Breast epithelium (tissue), 4 donors: ENCODE results near the gene KIAA0319L. TPM values are rescaled to one million over a fixed set of nuclear protein-coding genes. Genes with fewer than 3 reads are reported as not detected.
A peak's percentile ranks its signal among the peaks of the same experiment; 100 is the strongest.

ENCODE experiments used
- DNase-seq, 2 donors: peaks; one replicate each; pipeline ENCODE4 v3.0.0-alpha.2; 2019; ENCODE audit warnings: low spot score in 2 of 2
- H3K27ac ChIP-seq, 2 donors: fragments of 200-600 bp; sonication (generic) in 1 of 2; one replicate each; pipeline ENCODE4 v1.5.1; 2016 to 2019; ENCODE audit warnings: mild to moderate bottlenecking in 1 of 2
- H3K27me3 ChIP-seq, 2 donors: fragments of 200-600 bp; sonication (generic) in 1 of 2; one replicate each; pipeline versions ENCODE4 v1.5.1 to v1.6.0; 2017 to 2019; ENCODE audit warnings: control low read depth in 1 of 2, mild to moderate bottlenecking in 1 of 2
- H3K36me3 ChIP-seq: fragments of 200-600 bp; one replicate; pipeline ENCODE4 v1.5.1; 2019
- H3K4me1 ChIP-seq, 2 donors: fragments of 200-600 bp; sonication (generic); one replicate each; pipeline ENCODE4 v1.5.1; 2016 to 2019; ENCODE audit warnings: control low read depth in 1 of 2
- H3K4me3 ChIP-seq, 3 donors: fragments of 200-600 bp; sonication (generic); 1 replicate in 2 of 3; 2 replicates in 1 of 3; pipeline ENCODE4 v1.5.1; 2016 to 2019; ENCODE audit warnings: mild to moderate bottlenecking in 3 of 3, moderate library complexity in 2 of 3
- H3K9me3 ChIP-seq, 2 donors: fragments of 200-600 bp; sonication (generic) in 1 of 2; one replicate each; pipeline ENCODE4 v1.5.1; 2016 to 2019; ENCODE audit warnings: control low read depth in 1 of 2
- POLR2A ChIP-seq: fragments of 450-650 bp; IDR thresholded peaks from one replicate; pipeline ENCODE4 v1.6.1; 2016; ENCODE audit warnings: antibody characterized with exemption, mild to moderate bottlenecking, moderate library complexity
- POLR2AphosphoS5 ChIP-seq, 3 donors: sonication (generic); formaldehyde crosslinking; IDR thresholded peaks; one replicate each; pipeline ENCODE4 v1.6.1; 2017; ENCODE audit warnings: antibody characterized with exemption in 3 of 3
- intact Hi-C: fragments of 100-400 bp; cut with DNase I; formaldehyde crosslinking; loops from one replicate; pipeline ENCODE4 v1.15.1; 2023; ENCODE audit warnings: low total_unique reads
- total RNA-seq, 3 donors: library from RNA; depleted of rRNA; stranded (reverse); fragments of >200 nt; gene quantifications; one replicate each; pipeline ENCODE4 v1.1.0, GENCODE V29; 2016
- TF ChIP-seq, protein P1 (sequence below), 3 donors: fragments of 450-650 bp; IDR thresholded peaks; one replicate each; pipeline ENCODE4 v1.5.1; 2016 to 2017; ENCODE audit warnings: antibody characterized with exemption in 3 of 3, mild to moderate bottlenecking in 3 of 3, moderate library complexity in 3 of 3

The KIAA0319L gene
- total RNA-seq, 3 donors from 2014 or later, result 49.0 to 104 (median 103) TPM

DNA sequence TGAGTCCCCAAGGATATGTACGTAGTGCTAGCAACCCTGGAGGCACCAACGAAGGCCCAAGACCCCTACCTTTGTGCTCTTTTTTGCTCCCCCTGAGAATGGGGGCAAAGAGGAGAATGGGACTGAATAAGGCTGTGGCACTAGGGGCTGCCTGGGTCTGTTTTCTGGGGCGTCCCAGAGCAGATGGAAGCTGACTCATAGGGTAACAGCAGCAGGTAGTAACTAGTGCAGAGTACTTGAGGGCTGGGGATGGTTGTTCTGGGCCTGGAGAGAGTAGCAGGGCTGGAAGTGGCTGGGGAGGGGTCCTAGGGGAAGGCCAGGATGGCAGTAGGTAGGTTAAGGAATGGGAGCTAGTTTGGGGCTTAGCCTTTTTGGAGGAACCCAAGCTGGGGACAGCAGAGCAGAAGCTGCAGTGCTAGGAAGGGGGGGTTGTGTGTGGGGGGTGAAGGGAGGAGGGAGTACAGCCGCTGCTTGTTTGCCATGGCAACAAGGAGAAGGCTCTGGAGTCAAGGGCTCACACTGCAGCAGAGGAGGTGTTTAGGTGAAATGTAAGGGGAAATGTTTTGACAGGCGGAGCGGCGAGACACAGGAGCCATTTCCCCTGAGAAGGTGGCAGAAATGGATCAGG lies 2.2 kb upstream of the KIAA0319L start:
- no peak for DNase-seq
- Histone ChIP-seq H3K36me3 (no peaks in the 10 kb centered on the region), H3K9me3 (no peaks in the 10 kb centered on the region), H3K27me3 (no peaks in the 10 kb centered on the region), H3K27ac (peak overlapping the region in 1 of 2 donors; percentile 56), H3K4me1 (peaks cover 0 to 29% of the 10 kb centered on the region in 2 donors), H3K4me3 (peak overlapping the region in 1 of 3 donors; percentile 88)
- intact Hi-C loops, result no loop called here
- TF ChIP-seq, protein P1, sequence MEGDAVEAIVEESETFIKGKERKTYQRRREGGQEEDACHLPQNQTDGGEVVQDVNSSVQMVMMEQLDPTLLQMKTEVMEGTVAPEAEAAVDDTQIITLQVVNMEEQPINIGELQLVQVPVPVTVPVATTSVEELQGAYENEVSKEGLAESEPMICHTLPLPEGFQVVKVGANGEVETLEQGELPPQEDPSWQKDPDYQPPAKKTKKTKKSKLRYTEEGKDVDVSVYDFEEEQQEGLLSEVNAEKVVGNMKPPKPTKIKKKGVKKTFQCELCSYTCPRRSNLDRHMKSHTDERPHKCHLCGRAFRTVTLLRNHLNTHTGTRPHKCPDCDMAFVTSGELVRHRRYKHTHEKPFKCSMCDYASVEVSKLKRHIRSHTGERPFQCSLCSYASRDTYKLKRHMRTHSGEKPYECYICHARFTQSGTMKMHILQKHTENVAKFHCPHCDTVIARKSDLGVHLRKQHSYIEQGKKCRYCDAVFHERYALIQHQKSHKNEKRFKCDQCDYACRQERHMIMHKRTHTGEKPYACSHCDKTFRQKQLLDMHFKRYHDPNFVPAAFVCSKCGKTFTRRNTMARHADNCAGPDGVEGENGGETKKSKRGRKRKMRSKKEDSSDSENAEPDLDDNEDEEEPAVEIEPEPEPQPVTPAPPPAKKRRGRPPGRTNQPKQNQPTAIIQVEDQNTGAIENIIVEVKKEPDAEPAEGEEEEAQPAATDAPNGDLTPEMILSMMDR (IDR thresholded peaks at IDR 0.05), result no peak
- TF ChIP-seq POLR2A (no peak), POLR2AphosphoS5 (IDR thresholded peaks at IDR 0.05) (no peak)

DNA sequence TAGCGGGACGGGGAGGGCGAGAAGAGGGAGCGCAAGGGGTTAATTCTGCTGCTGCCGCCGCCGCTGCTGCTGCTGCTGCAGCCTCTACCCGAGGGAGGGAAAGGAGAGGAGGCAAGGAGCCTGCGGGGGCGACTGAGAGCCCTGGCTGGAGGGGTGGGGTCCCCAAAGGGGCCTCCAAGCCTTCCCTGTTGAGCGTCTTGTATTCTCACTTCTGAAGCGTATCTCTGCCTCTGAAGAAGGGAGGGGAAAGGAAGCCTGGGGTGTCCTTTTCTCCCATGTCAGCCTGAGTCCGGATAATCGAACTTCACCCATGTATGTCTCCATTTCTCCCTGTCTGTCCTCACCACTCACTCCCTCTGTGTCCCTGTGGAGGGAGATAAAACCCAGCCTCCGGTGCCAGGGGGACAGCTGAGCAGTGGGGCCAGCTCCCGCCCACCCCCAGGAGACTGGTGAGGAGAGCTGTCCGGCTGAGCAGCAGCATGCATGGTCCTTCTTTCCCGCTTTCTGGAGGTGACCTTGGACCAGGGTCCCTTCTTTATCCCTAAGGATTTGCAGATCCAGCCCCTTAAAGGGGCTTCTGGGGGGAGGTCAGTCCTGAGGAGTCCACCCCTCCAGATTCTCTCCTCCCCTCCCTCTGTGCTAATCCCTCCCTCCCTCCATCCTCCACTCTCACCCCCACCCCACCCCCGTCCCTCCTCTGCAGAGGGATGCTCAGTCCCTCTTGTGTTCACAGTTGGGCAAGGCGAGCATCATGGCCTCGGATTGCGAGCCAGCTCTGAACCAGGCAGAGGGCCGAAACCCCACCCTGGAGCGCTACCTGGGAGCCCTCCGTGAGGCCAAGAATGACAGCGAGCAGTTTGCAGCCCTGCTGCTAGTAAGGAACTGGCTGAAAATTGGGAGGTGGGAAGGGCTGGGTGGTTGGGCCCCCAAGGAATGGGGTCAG lies 1.4 kb upstream of the KIAA0319L start:
- TF ChIP-seq, protein P1 (IDR thresholded peaks at IDR 0.05), result no peak
- no peak for TF ChIP-seq POLR2A
- no peak for TF ChIP-seq POLR2AphosphoS5 (IDR thresholded peaks at IDR 0.05)
- Histone ChIP-seq H3K4me1 (peaks cover 0 to 31% of the 10 kb centered on the region in 2 donors), H3K27me3 (no peaks in the 10 kb centered on the region), H3K27ac (peak overlapping the region; percentile 95 to 99), H3K4me3 (peak overlapping the region; percentile 81 to 95 (median 88)), H3K36me3 (no peaks in the 10 kb centered on the region), H3K9me3 (no peaks in the 10 kb centered on the region)
- intact Hi-C loops, result no loop called here
- DNase-seq, result no peak

DNA sequence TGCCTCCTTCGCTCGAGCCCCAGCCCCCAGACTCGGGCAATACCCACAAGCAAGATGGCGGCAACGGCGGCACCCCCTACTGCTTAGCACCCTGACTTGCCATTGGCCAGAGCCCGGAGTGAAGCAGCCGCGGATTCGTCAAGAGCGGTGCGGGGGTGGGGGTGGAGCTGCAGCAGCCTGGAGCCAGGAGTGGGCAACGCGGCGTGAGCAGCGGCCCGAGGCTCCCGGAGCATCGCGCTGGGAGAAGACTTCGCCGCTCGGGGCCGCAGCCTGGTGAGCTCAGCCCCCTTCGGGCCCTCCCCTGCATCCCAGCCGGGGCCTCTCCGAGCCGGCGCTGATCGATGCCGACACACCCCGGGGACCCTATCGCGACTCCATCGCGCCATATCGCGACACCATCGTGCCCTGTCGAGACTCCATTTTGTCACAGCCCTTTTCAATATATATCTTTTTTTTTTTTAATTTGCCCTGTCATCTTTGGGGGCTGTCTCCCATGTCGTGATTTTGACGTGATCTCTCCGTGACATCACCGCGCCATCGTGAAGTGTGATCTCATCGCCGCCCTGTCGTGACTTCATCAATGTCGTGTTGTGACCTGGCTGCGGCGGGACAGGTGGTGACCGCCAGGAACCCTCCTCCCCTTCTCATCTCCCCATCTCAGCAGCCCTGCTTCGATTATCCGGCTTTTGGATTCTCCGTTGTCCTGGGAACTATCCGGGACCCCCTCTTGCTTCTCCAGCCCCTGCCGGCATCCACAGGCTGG lies 589 bp upstream of the KIAA0319L start, which contains the start of gene NCDN:
TSS of gene NCDN (plus strand) at position 189 of the 763 bp plus-strand sequence. CDS start at position 581, 392 bp downstream.
- Histone ChIP-seq H3K27ac (peak within 1 kb of the TSS; percentile 95 to 99), H3K9me3 (no peaks in the 10 kb centered on the region), H3K4me1 (peaks cover 0 to 31% of the 10 kb centered on the region in 2 donors), H3K27me3 (no peaks in the 10 kb centered on the region), H3K36me3 (no peaks in the 10 kb centered on the region), H3K4me3 (peak within 1 kb of the TSS; percentile 81 to 95 (median 88))
- TF ChIP-seq POLR2AphosphoS5 (IDR thresholded peaks at IDR 0.05) (peak in 1 of 3 donors; percentile 75), POLR2A (no peak)
- TF ChIP-seq, protein P1 (IDR thresholded peaks at IDR 0.05), result no peak
- intact Hi-C loops, result no loop called here
- DNase-seq, result peak; percentile 97 to 98

DNA sequence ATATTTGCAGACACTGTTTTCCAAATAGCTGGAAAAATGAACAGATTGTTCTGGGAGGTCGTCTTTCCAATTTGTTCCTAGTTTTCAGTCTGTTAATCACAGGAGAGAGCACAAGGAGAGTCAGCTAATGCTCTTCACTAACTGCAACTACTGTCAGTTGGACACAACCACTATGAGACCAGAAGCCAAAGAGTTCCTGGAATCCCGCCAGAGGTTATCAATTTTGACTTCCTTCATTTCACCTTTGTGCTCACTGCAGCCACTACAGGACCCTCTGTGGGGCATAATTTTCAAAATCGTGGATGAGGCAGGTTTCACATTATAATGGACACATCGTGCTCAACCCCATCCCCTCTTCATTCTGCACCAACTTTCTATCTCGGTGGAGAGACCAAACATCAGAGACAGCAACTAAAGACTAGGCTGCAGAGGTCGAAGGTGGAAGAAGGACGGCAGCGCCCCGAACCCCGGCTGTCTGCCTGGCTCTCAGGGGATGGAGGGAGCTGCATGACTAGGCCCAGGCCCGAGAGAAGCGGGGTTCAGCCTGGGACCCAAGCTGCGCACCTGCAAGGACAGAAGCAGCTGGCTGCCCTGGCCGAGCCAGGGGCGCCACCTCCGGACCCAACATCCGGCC lies 602 bp downstream of the KIAA0319L start:
- Histone ChIP-seq H3K27me3 (no peaks in the 10 kb centered on the region), H3K36me3 (no peaks in the 10 kb centered on the region), H3K9me3 (no peaks in the 10 kb centered on the region), H3K27ac (peak overlapping the region; percentile 95 to 99), H3K4me1 (peaks cover 0 to 30% of the 10 kb centered on the region in 2 donors), H3K4me3 (peak overlapping the region; percentile 81 to 95 (median 88))
- intact Hi-C loops, result no loop called here
- TF ChIP-seq, protein P1 (IDR thresholded peaks at IDR 0.05), result no peak
- no peak for TF ChIP-seq POLR2AphosphoS5 (IDR thresholded peaks at IDR 0.05)
- DNase-seq, result no peak
